Diencephalon (tissue), 1 donor: Measurements from ENCODE around the gene CCDC179. TPM values are rescaled to one million over a fixed set of nuclear protein-coding genes. Genes with fewer than 3 reads are reported as not detected.

Source experiments
- total RNA-seq: library from RNA; depleted of rRNA; stranded (reverse); fragments of >200 nt; gene quantifications from one replicate; pipeline ENCODE4 v1.2.3, GENCODE V29; 2014

The CCDC179 gene
- total RNA-seq, result not detected

DNA sequence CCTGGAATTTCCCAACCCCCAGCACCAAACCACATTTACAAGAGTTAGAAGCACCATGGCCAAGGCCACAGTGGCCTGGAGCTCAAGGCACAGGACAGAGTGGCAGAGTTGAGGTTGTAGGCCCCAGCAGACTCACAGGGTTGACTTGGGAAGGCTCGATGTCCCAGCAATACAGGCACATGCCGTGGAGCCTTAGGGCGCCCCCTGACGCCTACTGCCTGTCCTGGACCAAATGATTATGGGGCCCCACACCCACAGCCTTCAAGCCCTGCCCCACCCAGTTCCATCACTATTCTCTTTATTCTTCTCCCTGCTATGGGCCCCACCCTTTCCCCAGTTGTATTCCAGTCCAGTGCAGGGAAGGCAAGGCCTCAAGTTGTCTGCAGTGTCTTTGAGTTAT, at the start of gene CCDC179:
Gene CCDC179 (minus strand): TSS at position 234 of the 400 bp plus-strand sequence. CDS start 53 bp downstream, at position 181.

GRCh38 chr11:22829231-22830081, 30.8 kb downstream of the CCDC179 start, which contains the start of gene SVIP:
Gene SVIP, minus strand, starts transcription at chr11:22829801. Its CDS starts 53 bp downstream, at chr11:22829748.

Other genes with a start within 250 kb of the CCDC179 start
- gene FANCF, start 234.7 kb downstream of the CCDC179 start, total RNA-seq, result 25.8 TPM
- 18.0 TPM for gene GAS2, start 193.9 kb downstream of the CCDC179 start, total RNA-seq
- gene SVIP, start 30.7 kb downstream of the CCDC179 start, total RNA-seq, result 11.1 TPM